ENCODE data around the gene PSME1. TPM values are rescaled to one million over a fixed set of nuclear protein-coding genes. Genes with fewer than 3 reads are reported as not detected.

Gene PSME1
- total and polyA plus RNA-seq, 2 of the 13 experiments (the other 11 are each of a cell fraction or from before 2014, with no cell fraction given), result 159 to 608 TPM

DNA sequence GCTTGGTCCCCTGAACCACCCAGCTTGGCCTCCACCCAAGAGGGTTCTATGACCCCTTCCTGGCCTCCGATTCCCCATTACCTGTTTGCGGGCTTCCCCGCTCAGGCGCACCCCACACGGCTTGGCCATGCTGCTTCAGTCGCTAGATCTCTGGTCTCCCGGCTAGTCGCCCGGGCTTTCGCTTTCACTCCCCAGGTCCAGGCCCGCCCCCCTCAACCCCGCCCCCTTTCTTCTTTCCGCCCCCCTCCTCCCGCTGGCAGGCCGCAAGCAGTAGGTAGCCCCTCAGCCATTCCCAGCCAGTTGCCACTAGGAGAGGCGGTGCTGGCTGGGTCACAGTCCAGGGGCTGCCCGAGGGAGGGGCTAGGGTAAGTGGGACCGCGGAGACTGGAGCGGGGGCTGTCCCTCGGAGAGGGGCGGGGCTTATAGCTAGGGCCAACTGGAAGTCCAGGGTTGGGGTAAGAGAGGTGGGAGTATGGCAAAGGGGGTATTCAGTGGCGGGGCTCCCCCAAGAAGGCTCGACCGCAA, 10.5 kb downstream of the PSME1 start, which contains the start of gene PSME2 (continued):
- TF ChIP-seq FOXC1 (CRISPR knock-in tag; IDR thresholded peaks at IDR 0.05; ENCODE audit: borderline replicate concordance), result no peak
- no peak for TF ChIP-seq ZNF589 (CRISPR knock-in tag; conservative IDR thresholded peaks at IDR 0.05)
- no peak for TF ChIP-seq KLF9 (CRISPR knock-in tag; IDR thresholded peaks at IDR 0.05; ENCODE audit: low read depth)
- no peak for TF ChIP-seq ZNF510 (CRISPR knock-in tag; IDR thresholded peaks at IDR 0.05; ENCODE audit: low read depth)
- TF ChIP-seq, protein P1, sequence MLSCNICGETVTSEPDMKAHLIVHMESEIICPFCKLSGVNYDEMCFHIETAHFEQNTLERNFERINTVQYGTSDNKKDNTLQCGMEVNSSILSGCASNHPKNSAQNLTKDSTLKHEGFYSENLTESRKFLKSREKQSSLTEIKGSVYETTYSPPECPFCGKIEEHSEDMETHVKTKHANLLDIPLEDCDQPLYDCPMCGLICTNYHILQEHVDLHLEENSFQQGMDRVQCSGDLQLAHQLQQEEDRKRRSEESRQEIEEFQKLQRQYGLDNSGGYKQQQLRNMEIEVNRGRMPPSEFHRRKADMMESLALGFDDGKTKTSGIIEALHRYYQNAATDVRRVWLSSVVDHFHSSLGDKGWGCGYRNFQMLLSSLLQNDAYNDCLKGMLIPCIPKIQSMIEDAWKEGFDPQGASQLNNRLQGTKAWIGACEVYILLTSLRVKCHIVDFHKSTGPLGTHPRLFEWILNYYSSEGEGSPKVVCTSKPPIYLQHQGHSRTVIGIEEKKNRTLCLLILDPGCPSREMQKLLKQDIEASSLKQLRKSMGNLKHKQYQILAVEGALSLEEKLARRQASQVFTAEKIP (CRISPR knock-in tag; IDR thresholded peaks at IDR 0.05; ENCODE audit: borderline replicate concordance), result no peak
- TF ChIP-seq CBX5 (CRISPR knock-in tag; IDR thresholded peaks at IDR 0.05; ENCODE audit: borderline replicate concordance), result no peak; the same call in 1 of the 2 replicates
- TF ChIP-seq, protein P2, sequence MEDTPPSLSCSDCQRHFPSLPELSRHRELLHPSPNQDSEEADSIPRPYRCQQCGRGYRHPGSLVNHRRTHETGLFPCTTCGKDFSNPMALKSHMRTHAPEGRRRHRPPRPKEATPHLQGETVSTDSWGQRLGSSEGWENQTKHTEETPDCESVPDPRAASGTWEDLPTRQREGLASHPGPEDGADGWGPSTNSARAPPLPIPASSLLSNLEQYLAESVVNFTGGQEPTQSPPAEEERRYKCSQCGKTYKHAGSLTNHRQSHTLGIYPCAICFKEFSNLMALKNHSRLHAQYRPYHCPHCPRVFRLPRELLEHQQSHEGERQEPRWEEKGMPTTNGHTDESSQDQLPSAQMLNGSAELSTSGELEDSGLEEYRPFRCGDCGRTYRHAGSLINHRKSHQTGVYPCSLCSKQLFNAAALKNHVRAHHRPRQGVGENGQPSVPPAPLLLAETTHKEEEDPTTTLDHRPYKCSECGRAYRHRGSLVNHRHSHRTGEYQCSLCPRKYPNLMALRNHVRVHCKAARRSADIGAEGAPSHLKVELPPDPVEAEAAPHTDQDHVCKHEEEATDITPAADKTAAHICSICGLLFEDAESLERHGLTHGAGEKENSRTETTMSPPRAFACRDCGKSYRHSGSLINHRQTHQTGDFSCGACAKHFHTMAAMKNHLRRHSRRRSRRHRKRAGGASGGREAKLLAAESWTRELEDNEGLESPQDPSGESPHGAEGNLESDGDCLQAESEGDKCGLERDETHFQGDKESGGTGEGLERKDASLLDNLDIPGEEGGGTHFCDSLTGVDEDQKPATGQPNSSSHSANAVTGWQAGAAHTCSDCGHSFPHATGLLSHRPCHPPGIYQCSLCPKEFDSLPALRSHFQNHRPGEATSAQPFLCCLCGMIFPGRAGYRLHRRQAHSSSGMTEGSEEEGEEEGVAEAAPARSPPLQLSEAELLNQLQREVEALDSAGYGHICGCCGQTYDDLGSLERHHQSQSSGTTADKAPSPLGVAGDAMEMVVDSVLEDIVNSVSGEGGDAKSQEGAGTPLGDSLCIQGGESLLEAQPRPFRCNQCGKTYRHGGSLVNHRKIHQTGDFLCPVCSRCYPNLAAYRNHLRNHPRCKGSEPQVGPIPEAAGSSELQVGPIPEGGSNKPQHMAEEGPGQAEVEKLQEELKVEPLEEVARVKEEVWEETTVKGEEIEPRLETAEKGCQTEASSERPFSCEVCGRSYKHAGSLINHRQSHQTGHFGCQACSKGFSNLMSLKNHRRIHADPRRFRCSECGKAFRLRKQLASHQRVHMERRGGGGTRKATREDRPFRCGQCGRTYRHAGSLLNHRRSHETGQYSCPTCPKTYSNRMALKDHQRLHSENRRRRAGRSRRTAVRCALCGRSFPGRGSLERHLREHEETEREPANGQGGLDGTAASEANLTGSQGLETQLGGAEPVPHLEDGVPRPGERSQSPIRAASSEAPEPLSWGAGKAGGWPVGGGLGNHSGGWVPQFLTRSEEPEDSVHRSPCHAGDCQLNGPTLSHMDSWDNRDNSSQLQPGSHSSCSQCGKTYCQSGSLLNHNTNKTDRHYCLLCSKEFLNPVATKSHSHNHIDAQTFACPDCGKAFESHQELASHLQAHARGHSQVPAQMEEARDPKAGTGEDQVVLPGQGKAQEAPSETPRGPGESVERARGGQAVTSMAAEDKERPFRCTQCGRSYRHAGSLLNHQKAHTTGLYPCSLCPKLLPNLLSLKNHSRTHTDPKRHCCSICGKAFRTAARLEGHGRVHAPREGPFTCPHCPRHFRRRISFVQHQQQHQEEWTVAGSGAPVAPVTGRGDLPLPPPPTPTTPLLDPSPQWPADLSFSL (CRISPR knock-in tag; IDR thresholded peaks at IDR 0.05), result no peak
- no peak for TF ChIP-seq ZNF224 (CRISPR knock-in tag; IDR thresholded peaks at IDR 0.05)
- TF ChIP-seq SRSF9 (IDR thresholded peaks at IDR 0.05; ENCODE audit: borderline replicate concordance, insufficient read depth, low read depth, low read length, poor library complexity, severe bottlenecking), result no peak
- TF ChIP-seq, protein P3, sequence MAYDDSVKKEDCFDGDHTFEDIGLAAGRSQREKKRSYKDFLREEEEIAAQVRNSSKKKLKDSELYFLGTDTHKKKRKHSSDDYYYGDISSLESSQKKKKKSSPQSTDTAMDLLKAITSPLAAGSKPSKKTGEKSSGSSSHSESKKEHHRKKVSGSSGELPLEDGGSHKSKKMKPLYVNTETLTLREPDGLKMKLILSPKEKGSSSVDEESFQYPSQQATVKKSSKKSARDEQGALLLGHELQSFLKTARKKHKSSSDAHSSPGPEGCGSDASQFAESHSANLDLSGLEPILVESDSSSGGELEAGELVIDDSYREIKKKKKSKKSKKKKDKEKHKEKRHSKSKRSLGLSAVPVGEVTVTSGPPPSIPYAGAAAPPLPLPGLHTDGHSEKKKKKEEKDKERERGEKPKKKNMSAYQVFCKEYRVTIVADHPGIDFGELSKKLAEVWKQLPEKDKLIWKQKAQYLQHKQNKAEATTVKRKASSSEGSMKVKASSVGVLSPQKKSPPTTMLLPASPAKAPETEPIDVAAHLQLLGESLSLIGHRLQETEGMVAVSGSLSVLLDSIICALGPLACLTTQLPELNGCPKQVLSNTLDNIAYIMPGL (CRISPR knock-in tag; IDR thresholded peaks at IDR 0.05; ENCODE audit: borderline replicate concordance in 1 of 2, low read depth in 1 of 2), result peak in 1 of 2 experiments; percentile 79; a peak in 3 of 4 replicates
- TF ChIP-seq SMAD9 (CRISPR knock-in tag; IDR thresholded peaks at IDR 0.05), result peak; percentile 94
- TF ChIP-seq, protein P4, sequence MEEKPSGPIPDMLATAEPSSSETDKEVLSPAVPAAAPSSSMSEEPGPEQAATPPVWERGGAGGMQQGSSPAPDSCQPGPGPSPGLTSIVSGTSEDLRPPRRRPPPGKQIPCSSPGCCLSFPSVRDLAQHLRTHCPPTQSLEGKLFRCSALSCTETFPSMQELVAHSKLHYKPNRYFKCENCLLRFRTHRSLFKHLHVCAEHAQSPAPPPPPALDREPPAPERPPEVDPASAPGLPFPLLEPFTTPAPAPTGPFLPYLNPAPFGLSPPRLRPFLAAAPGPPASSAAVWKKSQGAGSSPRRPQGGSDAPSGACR (CRISPR knock-in tag; IDR thresholded peaks at IDR 0.05), result no peak
- peak; percentile 86 for TF ChIP-seq MED1 (CRISPR knock-in tag; IDR thresholded peaks at IDR 0.05)
- TF ChIP-seq MAX (IDR thresholded peaks at IDR 0.05), result no peak
- no peak; the same call in 1 of the 2 replicates for TF ChIP-seq FUBP1 (CRISPR knock-in tag; IDR thresholded peaks at IDR 0.05; ENCODE audit: borderline replicate concordance)
- TF ChIP-seq ZNF264 (CRISPR knock-in tag; IDR thresholded peaks at IDR 0.05), result peak; percentile 87

Measured in HepG2 (cell line).